M059J (cell line): ENCODE results near the gene PACRG. TPM values are rescaled to one million over a fixed set of nuclear protein-coding genes. Genes with fewer than 3 reads are reported as not detected.
A peak's percentile ranks its signal among the peaks of the same experiment; 100 is the strongest.

Experiments used
- DNase-seq: peaks from one replicate; pipeline ENCODE4 v3.0.0-alpha.2; 2012; ENCODE audit warnings: low read depth
- total RNA-seq: library from RNA; depleted of rRNA; stranded (reverse); fragments of >200 nt; shearing (Covaris generic); gene quantifications from 2 replicates; pipeline ENCODE4 v1.2.3, GENCODE V29; 2014

Gene PACRG
- total RNA-seq, 1 experiment from 2014 or later: 0.12 TPM

DNA sequence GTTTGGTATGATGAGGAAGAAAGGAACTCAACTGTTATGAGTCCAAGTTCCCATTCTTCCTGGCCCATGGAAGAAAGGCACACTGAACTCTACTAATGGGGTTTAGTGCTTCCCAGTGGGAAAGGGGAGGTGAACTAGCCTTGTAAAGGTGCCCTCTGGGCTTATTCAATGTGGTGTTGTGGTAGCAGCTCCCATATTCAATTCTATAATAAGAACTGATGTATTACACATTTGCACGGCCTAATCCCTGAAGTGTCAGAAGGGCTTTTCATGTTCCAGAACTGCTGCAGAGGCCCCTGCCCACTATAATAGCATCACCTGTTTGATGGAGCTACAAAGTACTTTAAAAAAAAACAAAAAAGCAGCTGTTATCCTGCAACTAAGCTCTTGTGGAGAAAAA, 17.4 kb upstream of the PACRG start:
- no peak for DNase-seq

- DNase-seq: no peak
Measured at GRCh38 chr6:162710936-162711335, 16.8 kb upstream of the PACRG start.

DNA sequence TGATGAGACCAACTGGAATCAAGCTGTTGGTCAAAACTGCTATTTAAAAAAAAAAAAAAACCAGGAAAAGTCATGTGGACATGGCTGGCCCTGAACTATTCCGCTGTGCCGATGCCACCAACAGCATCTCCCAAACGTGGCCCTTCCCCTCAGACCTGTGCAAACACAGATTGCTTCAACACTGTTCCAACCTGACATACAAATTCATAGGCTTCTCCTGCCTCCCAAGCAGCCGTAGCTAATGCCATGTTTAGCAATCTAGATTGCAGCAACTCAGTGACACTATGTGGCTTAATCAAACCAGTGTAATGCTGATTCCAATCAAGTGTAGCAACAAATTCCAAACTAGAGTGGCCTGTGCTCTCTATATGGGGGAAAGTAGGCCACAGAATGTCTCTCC, 16.4 kb upstream of the PACRG start:
- no peak for DNase-seq

DNA sequence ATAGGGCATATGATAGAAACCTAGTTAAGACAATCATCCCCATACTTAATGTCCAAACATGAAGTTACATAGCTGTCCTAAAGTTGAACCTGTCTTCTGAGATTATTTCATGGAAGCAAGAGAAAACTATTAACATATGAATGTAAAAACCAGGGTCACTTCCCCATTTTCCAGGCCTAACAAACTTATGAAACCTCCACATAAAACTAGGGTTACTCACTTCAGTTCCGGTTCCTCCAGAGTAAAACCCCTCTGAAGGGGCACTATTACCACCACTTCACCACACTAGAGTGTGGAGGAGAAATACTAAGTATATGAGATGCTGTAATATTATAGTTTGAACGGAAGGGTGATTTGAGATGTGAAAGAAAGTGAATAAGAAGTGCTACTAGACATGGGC, 15.1 kb upstream of the PACRG start:
- DNase-seq: no peak

GRCh38 chr6:162713974-162714780, 13.6 kb upstream of the PACRG start:
- no peak for DNase-seq

DNA sequence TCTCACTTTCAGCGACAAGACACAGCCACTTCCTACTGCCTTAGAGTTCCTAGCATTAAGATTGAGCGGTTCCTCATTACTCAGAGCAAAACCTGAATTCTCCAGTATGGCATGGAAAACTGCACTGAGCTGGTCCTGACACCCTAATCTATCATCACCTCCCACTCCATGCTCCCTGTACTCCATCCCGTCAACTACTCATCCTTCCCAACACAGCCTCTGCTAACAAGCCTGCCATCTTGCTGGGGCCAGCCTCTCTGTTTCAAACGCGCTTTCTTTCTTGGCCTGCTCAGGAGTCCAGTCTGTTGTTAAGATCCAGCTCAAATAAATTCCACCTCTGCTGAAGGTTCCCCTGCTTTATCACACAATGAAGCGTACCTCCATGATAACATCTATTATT, 12.2 kb upstream of the PACRG start:
- DNase-seq: no peak

- no peak for DNase-seq
Measured at GRCh38 chr6:162719528-162719927, 8.2 kb upstream of the PACRG start.

GRCh38 chr6:162721404-162721687, 6.4 kb upstream of the PACRG start:
- no peak for DNase-seq

GRCh38 chr6:162722226-162722625, 5.5 kb upstream of the PACRG start:
- no peak for DNase-seq

GRCh38 chr6:162722633-162723032, 5.1 kb upstream of the PACRG start:
- DNase-seq: no peak

DNA sequence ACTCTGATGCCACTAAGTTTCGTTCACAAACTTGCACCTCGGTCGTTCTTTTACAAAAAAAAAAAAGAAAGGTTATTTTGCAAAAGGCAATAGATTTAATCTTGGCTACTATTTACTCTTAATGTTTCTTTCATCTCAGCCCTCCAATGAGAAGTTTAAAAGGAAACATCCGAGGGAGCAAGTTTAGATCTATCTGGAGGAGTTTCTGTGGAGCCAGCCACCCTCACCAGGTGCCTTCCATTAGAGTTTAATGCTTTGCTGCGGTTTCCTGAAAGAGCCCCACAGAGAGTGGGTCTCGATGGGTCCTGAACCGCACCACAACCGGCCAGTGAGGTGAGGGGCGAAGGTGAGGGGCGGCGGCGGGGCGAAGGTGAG, 840 bp upstream of the PACRG start:
- DNase-seq: peak; percentile 3

DNA sequence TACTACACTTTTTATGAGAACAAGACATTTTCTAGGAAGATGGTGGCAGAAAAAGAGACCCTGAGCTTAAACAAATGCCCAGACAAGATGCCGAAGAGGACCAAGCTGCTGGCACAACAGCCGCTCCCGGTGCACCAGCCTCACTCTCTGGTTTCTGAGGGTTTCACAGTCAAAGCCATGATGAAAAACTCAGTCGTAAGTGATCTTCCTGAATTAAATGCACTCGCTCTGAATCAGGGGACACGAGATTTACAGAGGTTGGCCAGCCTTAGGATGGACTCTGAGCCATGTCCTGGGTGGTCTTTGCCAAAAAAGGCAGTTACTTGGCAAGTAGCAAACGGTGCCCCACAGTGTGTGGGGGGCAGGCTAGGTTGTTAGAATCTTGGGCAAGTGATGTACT, 423 bp downstream of the PACRG start:
- DNase-seq: no peak

DNA sequence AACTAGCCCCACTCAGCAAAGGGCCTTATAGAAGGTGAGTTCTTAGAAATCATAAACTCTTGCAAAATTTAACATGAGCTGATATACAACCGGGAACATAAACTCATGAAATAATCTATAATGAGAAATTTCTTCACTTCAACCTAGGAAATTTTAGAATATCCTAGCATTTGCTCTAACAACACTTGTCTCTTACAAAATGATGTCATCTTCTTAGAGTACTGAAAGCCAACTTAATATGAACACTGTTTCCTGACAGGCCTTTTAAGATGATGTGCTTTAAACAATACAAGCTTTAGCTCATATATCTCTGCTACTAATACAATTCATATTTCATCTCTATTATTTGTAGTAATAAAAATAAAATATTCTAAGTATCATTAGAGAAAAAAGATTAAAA, 932 bp downstream of the PACRG start:
- DNase-seq: no peak

DNA sequence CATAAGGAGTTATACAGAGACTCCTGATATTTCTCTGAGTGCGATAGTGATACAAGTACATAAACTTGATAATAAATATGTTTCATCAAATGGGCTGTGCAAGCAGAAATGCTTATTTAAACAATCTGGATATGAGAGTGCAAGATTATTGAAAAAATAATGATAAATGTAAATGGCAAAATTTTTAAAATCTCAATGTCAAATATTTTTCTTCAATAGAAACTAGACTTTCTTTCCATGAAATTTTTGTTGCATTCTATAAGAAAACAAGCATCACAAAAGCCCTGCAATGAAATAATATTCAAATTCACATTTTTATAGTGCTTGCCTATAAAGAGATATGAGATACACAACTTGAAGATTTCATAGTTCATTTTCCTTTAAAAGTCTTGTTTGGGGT, 2.7 kb downstream of the PACRG start:
- DNase-seq: no peak

GRCh38 chr6:162733489-162733888, 5.7 kb downstream of the PACRG start:
- no peak for DNase-seq

DNA sequence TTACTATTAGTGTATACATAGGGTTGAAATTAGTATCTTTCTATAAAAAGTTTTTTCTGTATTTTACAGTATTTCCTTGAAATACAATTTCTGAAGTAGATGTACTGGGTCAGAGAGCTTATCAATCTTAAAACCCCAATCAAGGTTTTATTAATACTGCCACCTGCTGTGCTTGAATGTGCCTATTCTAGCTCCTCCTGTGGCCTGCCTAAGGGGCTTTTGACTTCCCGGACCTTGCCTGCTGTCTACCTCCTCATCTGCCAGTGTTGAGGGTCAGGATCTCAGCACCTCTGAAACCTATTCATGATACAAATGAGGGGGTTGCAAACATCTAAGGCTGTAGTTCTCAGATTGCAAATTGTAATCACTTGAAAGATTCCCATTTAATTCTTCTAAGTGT, 9.2 kb downstream of the PACRG start:
- DNase-seq: no peak

- peak; percentile 49 for DNase-seq
Measured at GRCh38 chr6:162750776-162751175, 23.0 kb downstream of the PACRG start.

GRCh38 chr6:162751211-162751859, 23.6 kb downstream of the PACRG start:
- no peak for DNase-seq

DNA sequence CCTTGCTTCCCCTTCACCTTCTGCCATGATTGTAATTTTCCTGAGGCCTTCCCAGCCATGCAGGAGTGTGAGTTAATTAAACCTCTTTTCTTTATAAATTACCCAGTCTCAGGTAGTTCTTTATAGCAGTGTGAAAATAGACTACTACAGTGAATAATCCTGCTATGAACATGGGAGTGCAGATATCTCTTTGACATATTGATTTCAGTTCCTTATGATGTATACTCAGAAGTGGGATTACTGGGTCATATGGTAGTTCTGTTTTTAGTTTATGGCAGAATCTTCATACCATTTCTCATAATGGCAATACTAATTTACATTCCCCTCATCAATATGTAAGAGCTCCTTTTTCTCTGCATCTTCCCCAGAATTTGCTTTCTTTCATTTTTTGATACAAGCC, 26.0 kb downstream of the PACRG start:
- DNase-seq: no peak

DNA sequence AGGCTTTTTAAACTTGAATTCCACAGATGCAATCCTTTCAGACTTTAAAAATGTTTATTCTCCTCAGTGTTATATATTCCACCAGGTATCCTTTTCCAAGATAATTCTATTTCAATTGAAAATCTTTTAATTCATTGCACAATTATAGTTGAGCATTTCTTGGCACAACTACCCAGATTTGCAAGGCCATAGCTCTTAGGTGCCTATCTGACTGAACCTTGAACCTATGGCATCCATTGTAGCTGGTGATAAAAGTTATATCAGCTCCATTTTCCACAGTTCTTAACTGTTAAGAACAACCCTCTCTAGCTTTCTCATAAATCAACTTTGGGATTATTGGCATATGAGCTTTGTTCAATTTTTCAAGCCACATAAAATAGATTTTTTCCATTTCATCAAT, 42.4 kb downstream of the PACRG start:
- DNase-seq: no peak

GRCh38 chr6:162770955-162771354, 43.2 kb downstream of the PACRG start:
- DNase-seq: no peak

DNA sequence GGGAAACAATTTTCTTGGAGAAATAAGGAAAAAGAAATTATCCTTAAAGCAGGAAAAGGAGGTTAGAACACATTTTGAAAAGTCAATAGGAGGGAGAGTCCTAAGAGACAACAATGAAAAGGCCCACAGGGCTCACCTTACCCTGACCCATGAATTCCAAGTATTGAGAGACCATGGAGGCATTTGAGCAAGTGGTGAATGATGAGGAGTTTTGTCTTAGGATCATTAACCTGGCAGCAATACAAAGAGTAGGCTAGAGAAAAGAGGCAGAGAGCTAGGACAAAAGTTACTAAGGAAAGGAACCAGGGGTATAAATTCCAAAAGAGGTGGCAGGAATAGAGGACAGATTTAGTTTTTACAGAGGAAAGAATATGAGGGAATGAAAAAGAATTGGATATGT, 44.7 kb downstream of the PACRG start:
- DNase-seq: no peak

DNA sequence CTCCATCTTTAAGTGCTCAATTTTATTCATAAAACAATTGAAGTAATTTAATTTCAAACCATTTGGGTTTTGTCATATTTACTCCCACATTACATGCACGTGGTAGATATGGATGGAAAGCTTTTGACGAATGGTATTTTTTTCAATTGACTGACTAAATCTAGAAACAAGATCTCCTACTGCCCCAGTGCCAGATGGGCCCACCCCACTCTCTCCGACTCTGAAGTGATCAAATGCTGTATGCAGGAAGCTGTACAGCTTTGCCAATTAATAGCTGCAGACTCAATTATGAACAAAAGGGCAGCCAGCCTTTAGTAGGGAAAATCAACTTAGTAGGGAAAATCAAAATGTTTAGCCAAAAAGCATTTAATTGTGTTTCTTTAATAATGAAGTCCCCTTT, 46.2 kb downstream of the PACRG start:
- no peak for DNase-seq

DNA sequence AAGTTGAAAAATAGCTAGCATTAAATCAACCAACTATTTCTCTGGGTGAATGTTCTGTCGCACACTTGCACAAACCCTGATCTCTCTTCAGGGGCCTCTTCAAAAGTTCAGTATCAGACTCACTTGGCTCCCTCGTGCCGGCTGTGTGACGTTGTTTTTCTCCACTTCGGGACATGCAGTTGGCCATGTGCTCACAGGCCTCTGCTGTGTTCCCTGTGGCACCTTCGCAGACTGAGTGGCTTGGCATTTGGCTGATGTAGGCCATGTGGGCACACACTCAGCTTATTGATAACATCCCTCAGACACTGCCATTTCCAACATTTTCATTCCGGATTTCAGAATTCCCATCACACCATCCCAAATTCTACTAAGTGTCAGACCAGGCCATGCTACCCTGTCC, 49.3 kb downstream of the PACRG start:
- no peak for DNase-seq
